DND-41 (cell line): ENCODE results near the gene SCN7A.

Experiments used
- EZH2 ChIP-seq: IDR thresholded peaks from 3 replicates; pipeline ENCODE4 v1.6.1; 2012; ENCODE audit warnings: borderline replicate concordance, low read depth, mild to moderate bottlenecking, moderate library complexity, low read length, inconsistent platforms; ENCODE audit not compliant: severe bottlenecking
- TF ChIP-seq, protein P1 (sequence below): IDR thresholded peaks from 2 replicates; pipeline ENCODE4 v1.5.1; 2012; ENCODE audit warnings: borderline replicate concordance, low read length, moderate library complexity, mild to moderate bottlenecking; ENCODE audit not compliant: poor library complexity, severe bottlenecking; ENCODE audit errors: extremely low read depth

DNA sequence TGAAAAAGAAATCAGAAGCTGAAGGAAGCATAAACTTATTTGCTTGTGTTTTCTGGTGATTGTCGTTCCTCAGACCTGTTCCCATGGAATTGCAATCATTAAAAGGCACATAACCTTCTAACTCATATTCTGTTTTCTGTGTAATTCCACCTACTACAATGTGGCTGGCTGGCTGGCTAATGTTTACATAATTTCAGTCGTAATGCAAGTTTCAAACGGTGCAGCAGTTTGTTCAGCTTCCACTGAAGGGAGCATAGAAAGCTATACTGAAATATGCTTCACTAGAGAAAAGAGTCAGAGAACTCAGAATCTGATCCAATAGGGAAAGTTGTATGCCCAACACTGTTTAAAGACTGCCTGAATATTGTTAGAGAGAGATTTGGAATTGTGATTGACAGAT lies 27.1 kb upstream of the SCN7A start:
- TF ChIP-seq, protein P1, sequence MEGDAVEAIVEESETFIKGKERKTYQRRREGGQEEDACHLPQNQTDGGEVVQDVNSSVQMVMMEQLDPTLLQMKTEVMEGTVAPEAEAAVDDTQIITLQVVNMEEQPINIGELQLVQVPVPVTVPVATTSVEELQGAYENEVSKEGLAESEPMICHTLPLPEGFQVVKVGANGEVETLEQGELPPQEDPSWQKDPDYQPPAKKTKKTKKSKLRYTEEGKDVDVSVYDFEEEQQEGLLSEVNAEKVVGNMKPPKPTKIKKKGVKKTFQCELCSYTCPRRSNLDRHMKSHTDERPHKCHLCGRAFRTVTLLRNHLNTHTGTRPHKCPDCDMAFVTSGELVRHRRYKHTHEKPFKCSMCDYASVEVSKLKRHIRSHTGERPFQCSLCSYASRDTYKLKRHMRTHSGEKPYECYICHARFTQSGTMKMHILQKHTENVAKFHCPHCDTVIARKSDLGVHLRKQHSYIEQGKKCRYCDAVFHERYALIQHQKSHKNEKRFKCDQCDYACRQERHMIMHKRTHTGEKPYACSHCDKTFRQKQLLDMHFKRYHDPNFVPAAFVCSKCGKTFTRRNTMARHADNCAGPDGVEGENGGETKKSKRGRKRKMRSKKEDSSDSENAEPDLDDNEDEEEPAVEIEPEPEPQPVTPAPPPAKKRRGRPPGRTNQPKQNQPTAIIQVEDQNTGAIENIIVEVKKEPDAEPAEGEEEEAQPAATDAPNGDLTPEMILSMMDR, result no peak
- TF ChIP-seq EZH2, result no peak
